GM15510 (cell line): Measurements from ENCODE around the gene NIPAL1.
A peak's percentile ranks its signal among the peaks of the same experiment; 100 is the strongest.

Experiments used
- POLR2A ChIP-seq: IDR thresholded peaks from 3 replicates; pipeline ENCODE4 v1.6.1; 2011; ENCODE audit warnings: borderline replicate concordance; ENCODE audit not compliant: insufficient read length; ENCODE audit errors: extremely low read depth

Gene NIPAL1

DNA sequence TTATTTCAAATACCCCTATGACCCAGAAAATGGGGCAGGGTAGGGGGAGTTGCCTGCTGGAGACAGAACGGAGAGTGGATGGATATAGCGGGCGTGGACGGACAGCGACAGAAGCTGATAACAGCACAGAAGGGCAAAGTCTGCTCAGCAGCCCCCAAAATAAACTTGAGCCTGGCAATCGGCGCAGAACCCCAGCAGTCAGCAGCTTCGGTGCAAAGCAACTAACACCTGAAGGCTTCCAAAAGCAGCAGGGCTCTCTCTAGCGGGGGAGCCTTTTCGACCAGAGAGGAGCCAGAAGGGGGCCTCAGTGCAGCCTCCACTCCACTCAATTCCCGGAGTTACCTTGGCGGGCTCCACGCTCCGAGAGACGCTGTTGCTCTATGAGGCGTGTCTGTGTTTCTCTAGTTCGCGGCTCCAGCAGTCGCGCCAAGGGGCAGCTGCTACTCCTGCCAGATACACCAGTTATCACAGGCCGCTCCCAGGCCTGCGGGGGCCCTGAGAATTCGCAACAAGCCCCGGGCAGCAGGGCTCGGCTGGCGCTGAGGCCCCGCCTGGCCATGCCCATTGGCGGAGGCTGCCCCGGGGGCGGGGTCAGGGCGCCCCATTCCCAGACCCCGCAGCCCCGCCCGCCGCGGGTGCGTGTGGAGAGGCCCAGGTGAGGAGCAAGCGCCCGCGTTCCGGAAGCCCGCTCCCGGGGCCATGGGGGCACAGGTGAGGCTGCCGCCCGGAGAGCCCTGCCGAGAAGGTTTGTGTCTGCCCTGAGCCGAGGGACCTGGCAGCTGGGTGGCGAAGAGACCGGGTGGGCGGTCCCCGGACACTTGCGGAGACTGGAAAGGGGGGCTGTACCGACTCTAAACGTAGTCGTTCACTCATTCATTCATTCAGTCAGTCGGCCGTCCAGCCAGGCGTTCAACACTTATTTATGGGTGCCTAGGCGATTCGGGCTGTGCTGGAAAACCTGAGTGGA is at the start of gene NIPAL1, which contains the start of gene CNGA1:
TSS of gene NIPAL1 (plus strand) at position 632 of the 967 bp plus-strand sequence. CDS start at position 700, 68 bp downstream.
TSS of gene CNGA1 (minus strand) at position 541 of the 967 bp plus-strand sequence. CDS start 63,992 bp downstream, outside the sequence.
- peak; percentile 41 for TF ChIP-seq POLR2A

DNA sequence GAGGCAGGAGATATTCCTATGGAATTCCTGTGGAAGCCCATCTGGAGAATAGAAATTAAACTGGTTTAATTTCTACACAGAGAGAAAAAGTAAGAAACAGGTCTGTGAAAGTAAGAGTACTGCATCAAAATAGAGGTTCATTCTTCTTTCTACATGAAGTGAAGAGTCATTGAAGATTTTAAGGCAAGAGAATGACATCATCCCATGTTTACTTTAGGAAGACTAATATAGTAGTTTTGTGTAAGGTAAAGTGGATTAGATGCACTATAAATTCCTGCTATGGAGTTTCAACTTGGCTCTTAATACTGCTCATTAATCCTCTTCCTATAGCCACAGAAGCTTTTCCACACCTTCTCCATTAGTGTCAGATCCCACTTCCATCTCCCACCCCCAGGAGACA is 47.7 kb upstream of the NIPAL1 start:
- no peak for TF ChIP-seq POLR2A

DNA sequence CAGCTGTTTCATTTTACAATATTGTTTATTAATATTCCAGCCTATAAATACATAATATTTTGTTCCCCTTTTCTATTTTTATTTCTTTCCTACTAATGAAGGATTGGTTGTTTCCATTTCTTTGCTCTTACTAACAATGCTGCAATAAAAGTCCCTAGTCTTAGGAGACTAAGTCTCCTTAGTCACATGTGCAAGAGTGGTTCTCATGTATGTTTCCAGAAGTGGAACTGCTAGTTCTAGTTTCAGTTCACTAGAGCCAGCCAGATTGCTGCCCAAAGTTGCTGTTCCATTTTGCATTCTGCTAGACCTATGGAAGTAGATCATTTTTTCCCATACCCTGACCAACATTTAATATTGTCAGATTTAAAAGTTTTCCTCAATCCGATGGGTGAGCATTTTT is 44.4 kb upstream of the NIPAL1 start:
- no peak for TF ChIP-seq POLR2A

DNA sequence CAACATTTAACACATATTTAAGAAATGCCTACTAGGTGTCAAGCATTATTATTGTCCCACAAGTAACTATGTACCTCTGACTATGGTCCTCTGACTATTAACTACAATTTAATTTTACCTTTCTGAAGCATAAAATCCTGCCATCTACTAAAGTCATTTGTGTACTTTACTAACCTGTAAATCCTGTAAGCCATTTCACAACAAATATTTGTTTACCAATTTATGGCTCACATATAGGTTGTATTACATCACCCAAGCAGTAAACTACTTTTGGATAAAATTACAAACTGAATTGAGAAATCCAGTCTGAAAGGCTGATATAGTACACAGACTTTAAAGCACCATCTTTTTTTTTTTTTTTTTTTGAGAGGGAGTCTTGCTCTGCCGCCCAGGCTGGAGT is 43.9 kb upstream of the NIPAL1 start:
- no peak for TF ChIP-seq POLR2A

DNA sequence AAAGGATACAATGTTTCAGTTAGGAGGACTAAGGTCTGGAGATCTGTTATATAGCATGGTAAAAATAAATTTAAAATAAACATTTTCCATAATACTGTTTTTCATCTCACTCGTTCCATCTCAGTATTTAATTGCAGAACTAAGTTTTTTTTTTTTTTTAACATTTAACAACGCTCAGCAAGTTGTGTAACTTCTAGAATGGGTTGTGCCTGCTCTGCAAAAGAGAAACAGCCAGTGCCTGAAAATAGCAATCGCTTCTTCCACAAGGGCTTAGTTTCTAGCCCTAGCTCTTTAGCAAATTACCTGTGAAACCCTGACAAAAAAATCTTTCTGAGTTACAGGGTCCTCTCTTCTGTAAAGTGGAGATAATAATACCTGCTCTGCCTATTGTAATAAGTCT is 42.0 kb upstream of the NIPAL1 start:
- TF ChIP-seq POLR2A: no peak

DNA sequence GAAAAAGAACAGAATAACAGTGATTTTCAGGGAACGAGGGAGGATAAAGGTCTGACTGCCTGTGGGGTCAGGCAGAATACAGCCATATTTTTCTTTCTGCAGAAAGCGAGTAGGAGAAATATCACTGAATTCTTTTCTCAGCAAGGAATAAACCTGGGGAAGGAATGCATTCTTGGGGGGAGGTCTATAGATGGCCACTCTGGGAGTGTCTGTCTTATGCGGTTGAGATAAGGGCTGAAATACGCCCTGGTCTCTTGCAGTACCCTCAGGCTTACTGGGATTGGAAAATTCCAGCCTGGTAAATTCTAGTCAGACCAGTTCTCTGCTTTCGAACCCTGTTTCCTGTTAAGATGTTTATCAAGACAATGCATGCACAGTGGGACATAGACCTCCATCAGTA is 26.4 kb upstream of the NIPAL1 start:
- TF ChIP-seq POLR2A: no peak

DNA sequence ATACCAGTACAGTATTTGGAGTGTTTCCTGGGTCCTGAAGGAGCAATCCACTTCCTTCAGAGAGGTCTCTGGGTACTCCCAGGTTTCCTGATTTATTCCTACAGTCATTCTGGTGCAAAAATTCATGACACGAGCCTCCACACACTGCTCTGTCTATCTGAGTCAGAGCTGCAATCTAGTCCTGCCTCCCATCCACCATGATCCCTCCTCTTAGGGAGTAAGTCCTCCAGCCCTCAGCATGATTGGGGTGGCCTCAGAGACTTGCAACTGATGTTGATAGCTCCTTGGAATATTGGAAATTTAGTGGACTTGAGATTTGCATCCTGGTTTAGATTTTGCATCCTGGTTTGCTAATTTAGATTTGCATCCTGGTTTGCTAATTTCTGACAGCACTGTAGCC is 20.6 kb upstream of the NIPAL1 start:
- no peak for TF ChIP-seq POLR2A

DNA sequence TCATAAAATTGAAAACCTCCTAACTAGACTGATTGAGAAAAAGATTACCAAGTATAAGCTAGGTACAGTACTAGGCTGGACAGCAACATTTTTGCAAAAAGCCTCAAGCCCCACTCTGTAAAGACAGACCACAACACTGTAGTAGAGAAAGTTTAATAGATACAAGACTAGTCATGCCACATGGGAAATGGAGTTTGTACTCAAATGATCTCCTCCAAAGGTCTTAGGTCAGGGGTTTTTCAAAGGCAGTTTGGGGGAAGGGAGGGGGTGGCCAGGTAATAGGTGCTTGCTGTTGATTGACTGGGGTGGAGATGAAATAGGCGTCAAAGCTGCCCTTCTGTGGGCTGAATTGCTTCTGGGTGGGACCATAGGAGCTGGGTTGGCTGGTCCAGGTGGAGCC is 14.3 kb upstream of the NIPAL1 start:
- no peak for TF ChIP-seq POLR2A

DNA sequence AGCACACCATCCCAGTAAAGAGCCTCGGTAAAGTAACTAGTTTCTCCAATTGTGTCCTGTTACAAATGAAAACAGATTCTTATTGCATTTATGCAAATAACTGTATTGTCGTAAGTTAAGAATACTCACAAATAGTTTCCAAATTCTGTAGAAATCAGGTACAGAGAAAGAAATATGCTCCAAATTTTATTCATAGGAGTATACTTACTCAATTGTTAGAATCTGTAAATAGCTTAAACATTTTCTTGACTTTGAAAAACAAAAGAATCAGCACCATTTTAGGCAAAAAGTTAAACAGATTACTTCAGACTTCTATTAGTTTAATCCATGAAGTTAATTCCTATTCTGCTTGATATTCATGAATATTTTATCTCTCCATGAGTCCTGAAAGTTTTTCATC is 10.8 kb upstream of the NIPAL1 start:
- TF ChIP-seq POLR2A: no peak

DNA sequence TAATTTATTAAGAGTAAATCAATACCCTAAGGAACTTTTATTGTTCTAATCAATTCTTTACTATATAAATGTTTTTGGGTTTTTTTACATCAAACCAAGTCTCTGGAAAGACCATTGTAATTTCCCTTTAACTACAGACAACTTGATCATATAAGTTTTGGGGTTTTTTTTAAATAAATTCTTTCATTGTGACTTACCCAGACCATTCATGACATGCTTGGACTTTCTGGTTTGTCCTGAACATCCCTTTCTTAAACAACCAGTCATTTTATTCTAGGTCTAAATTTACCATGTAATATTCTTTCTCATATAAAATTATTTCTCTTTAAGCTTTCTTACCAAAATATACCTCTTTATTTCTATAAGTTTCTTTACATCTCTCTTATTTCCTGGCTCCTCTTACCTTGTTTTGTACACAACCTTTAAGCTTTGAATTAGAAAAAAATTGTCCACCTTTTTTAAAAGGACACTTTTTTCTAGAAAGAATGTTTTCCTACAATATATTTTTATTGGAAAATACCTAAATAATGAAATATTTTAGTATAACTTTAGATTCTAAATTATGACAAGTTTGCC is 8.5 kb upstream of the NIPAL1 start:
- no peak for TF ChIP-seq POLR2A

DNA sequence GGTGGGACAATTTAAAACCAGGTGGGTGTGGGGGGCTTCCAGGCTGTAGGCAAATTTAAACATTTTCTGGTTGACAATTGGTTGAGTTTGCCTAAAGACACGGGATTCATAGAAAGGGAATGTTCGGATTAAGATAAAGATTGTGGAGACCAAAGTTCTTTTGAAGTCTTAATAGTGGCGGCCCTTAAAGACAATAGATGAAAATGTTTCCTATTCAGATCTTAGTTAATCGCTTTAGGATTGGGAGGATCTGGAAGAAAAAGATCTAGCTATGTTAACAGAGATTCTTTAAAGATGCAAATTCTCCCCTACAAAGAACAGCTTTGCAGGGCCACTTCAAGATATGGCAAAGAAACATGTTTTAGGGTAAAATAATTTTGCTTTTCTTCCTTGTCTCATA is 4.8 kb upstream of the NIPAL1 start:
- TF ChIP-seq POLR2A: no peak

DNA sequence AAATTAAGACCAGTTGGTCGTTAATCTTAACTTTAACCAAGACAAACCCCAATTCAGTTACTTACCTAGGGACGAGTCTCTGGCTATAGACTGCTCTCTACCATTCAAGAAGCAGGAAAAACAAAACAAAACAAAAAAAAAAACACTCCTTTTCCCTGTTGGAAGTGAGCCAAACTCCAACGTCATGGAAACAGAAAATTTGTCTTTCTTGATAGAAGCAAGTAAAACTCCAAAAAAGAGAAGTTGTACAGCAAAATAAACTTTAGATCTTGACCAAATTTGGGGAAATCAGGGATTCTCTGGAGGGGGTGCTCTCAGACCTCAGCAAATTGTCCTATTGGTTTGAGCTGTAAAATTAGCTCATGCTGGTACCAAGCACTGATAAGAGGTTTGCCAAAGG is 3.7 kb upstream of the NIPAL1 start:
- TF ChIP-seq POLR2A: no peak

DNA sequence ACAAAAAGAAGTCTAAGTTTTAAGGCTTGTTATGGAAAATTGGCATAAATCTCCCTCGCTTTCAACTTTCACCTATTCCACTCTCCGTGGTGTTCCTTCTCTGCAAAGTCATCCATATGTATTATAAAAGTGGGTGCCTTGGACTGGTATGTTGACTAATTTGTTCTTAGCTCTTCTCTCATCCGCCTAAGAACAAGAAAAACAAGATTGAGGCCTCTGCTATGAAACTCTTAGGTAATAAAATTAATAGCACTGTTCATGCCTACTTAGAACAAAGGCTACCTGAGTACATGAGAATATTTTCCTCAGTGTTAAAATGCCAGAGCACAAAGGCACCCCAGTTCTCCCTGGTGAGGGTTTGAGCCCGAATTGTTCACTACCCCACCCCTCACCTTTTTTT is 1.4 kb upstream of the NIPAL1 start:
- no peak for TF ChIP-seq POLR2A

DNA sequence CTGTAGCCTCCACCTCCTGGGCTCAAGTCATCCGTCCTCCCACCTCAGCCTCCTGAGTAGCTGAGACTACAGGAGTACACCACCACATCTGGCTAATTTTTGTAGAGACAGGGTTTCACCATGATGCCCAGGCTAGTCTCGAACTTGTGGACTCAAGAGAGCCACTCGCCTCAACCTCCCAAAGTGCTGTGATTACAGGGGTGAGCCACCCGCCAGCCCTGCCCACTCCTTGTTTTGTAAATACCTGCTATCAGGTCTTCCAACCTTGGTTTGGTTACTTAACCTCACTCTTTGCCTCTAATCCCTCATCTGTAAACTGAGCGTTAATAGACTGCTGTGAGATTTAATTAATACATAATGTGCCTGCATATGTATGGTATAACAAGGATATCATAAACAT is 894 bp upstream of the NIPAL1 start:
- no peak for TF ChIP-seq POLR2A

DNA sequence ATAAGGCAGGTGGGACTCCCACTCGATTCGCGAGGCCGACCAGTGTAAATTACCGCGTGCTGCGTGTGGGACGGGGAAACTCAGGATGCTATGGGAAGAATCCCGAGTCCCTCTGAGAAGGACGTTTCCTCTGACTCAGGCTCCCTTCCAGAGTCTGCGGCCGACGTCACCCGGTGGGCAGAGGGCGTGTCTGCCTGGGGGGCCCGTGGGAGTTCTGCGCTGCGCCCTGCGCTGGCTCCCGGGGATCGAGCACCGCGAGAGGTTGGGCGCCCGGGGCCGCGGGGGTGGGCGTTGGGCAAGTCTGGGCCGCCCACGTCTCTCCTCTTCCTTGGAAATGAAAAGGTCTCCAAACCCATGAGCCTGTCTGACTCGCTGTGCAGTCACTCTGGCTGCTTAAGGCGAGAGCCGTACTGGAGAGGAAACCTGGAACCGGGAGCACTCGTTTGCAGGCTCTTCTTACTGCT is 568 bp downstream of the NIPAL1 start:
- TF ChIP-seq POLR2A: no peak

DNA sequence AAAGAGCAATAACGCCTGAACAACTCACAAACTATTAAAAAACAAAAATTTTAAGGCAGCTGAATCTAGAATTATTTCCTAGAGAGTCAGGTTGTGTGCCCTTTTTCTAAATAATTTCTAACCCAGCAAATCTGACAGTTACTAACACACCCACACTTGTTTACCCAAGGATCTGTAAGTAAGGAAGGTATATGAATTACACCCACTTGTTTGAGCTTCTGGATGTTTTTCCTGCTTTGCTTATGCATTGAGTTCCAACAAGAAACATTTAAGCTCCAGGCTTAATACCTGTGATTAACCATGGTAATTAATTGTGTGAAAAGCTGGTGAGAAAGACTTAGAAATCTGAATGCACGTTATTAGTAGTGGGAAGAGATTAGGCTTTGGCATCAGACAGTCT is 1.5 kb downstream of the NIPAL1 start:
- TF ChIP-seq POLR2A: no peak
